ENCODE data around the gene IAH1.

GRCh38 chr2:9463698-9464034, 10.7 kb upstream of the IAH1 start:
- no peak for TF ChIP-seq RAD21 (IDR thresholded peaks at IDR 0.05; ENCODE audit: low read depth)
- no peak for TF ChIP-seq FOXM1 (IDR thresholded peaks at IDR 0.05; ENCODE audit: borderline replicate concordance, low read depth)
- TF ChIP-seq MAX (IDR thresholded peaks at IDR 0.05) = no peak
- TF ChIP-seq, protein P1, sequence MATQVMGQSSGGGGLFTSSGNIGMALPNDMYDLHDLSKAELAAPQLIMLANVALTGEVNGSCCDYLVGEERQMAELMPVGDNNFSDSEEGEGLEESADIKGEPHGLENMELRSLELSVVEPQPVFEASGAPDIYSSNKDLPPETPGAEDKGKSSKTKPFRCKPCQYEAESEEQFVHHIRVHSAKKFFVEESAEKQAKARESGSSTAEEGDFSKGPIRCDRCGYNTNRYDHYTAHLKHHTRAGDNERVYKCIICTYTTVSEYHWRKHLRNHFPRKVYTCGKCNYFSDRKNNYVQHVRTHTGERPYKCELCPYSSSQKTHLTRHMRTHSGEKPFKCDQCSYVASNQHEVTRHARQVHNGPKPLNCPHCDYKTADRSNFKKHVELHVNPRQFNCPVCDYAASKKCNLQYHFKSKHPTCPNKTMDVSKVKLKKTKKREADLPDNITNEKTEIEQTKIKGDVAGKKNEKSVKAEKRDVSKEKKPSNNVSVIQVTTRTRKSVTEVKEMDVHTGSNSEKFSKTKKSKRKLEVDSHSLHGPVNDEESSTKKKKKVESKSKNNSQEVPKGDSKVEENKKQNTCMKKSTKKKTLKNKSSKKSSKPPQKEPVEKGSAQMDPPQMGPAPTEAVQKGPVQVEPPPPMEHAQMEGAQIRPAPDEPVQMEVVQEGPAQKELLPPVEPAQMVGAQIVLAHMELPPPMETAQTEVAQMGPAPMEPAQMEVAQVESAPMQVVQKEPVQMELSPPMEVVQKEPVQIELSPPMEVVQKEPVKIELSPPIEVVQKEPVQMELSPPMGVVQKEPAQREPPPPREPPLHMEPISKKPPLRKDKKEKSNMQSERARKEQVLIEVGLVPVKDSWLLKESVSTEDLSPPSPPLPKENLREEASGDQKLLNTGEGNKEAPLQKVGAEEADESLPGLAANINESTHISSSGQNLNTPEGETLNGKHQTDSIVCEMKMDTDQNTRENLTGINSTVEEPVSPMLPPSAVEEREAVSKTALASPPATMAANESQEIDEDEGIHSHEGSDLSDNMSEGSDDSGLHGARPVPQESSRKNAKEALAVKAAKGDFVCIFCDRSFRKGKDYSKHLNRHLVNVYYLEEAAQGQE (IDR thresholded peaks at IDR 0.05; ENCODE audit: low read depth) = no peak
- no peak for TF ChIP-seq EP300 (IDR thresholded peaks at IDR 0.05; ENCODE audit: borderline replicate concordance)
- TF ChIP-seq CREB1 (IDR thresholded peaks at IDR 0.05; ENCODE audit: low read depth) = no peak
- no peak for TF ChIP-seq CEBPB (IDR thresholded peaks at IDR 0.05)
- no peak for TF ChIP-seq TAF1 (IDR thresholded peaks at IDR 0.05; ENCODE audit: low read depth)
- TF ChIP-seq TEAD4 (IDR thresholded peaks at IDR 0.05) = no peak
- no peak for TF ChIP-seq NFIC (IDR thresholded peaks at IDR 0.05)
- no peak for TF ChIP-seq YY1 (IDR thresholded peaks at IDR 0.05; ENCODE audit: low read depth)
- TF ChIP-seq TCF12 (IDR thresholded peaks at IDR 0.05; ENCODE audit: low read depth) = no peak
- TF ChIP-seq EGR1 (IDR thresholded peaks at IDR 0.05) = no peak
- TF ChIP-seq, protein P2, sequence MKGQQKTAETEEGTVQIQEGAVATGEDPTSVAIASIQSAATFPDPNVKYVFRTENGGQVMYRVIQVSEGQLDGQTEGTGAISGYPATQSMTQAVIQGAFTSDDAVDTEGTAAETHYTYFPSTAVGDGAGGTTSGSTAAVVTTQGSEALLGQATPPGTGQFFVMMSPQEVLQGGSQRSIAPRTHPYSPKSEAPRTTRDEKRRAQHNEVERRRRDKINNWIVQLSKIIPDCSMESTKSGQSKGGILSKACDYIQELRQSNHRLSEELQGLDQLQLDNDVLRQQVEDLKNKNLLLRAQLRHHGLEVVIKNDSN (IDR thresholded peaks at IDR 0.05) = no peak

All from Ishikawa (cell line).